ENCODE results near the gene PVRIG. TPM values are rescaled to one million over a fixed set of nuclear protein-coding genes. Genes with fewer than 3 reads are reported as not detected.
"Not testable (repeated sequence)": the region's sequence is repeated elsewhere in the genome, so short reads cannot be mapped to it uniquely, and the experiment has no call there.

Gene PVRIG
- total RNA-seq, 2 experiments from 2014 or later: 45.2 to 63.2 TPM

GRCh38 chr7:100221767-100222444, 2.2 kb downstream of the PVRIG start:
- Mint-ChIP-seq H3K36me3 (peaks cover 51% of the 10 kb centered on the region), H3K27ac (peak overlapping the region; percentile 100), H3K4me1 (peaks cover 55% of the 10 kb centered on the region), H3K4me3 (peak overlapping the region; percentile 98), H3K27me3 (no peaks in the 10 kb centered on the region), H3K9me3 (ENCODE audit: low read depth) (no peaks in the 10 kb centered on the region)
- DNase-seq (peak; percentile 51), ATAC-seq (no peak)
- CTCF ChIA-PET: interaction anchor here (0.6 to 1.8 kb wide), 5 partner anchors 32 to 184 kb away, joined by 3 to 10 read pairs (median 3); no protein-coding TSS in a partner anchor

DNA sequence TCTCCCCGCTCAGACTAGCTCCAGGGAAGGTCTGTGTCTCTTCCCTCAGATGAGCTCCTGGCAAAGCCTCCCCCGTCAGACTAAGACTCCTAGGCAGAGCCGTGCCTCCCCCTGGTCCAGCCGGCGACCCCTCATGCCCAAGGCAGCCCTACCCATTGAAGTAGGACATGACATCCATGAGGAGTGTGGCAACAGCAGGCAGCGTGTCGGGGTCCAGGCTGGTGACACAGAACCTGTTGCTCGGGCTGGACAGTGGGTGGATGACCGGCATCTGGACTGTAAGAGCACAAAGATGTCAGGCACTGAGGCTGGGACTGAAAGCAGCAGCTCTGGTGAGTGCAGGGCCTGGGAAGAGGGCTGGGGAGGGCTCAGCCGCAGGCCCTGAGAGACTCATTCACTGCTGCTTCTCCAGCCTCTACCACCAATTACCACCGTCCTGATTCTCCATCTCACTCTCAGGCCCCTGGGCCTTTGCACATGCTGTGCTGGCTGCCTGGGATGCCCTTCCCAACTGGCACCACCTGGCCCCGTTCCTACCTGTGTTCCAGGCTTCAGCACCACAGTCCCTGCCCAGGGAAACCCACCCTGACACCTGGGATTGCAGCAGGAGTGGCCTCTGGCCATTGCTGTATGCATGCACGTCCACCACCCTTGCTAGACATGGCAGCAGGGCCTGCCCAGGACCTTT, 2.8 kb downstream of the PVRIG start:
- CTCF ChIA-PET: interaction anchor here (0.6 to 1.8 kb wide), 4 partner anchors 70 to 185 kb away, joined by 3 to 10 read pairs (median 4); no protein-coding TSS in a partner anchor
- H3K4me1 Mint-ChIP-seq: peaks cover 51% of the 10 kb centered on the region
- DNase-seq: no peak
- H3K27me3 Mint-ChIP-seq: no peaks in the 10 kb centered on the region
- no peaks in the 10 kb centered on the region for H3K9me3 Mint-ChIP-seq (ENCODE audit: low read depth)
- H3K36me3 Mint-ChIP-seq: peaks cover 50% of the 10 kb centered on the region
- H3K27ac Mint-ChIP-seq: peak overlapping the region; percentile 100
- no peak for ATAC-seq
- peak overlapping the region; percentile 98 for H3K4me3 Mint-ChIP-seq

DNA sequence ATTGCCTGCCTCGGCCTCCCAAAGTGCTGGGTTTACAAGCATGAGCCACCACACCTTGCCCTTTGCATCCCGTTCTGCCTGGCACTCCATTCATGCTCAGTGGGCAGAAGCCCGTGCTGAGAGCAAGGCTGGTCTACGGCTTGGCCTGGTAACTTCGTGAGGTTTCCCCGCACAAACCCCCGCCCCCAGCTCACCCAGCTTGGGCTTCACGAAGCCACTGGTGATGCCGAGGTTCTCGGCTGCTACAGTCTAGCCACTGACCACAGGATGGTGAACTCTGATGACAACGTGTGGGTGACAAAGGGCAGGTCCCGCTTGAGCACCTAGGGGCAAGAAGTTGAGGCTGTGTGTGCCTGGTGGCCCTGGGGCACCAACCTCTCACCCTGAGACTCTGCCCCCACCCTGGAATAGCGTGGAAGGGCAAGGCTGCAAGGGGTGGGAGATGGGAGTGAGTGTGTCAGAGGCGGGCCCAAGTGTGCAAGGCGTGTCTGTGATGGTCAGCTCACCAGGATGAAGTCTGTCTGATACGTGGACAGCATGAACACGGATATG, 3.7 kb downstream of the PVRIG start:
- Mint-ChIP-seq H3K4me3 (peak overlapping the region; percentile 98), H3K4me1 (peaks cover 51% of the 10 kb centered on the region), H3K36me3 (peaks cover 50% of the 10 kb centered on the region), H3K27ac (peak overlapping the region; percentile 100)
- CTCF ChIA-PET: interaction anchor here (1.0 to 1.8 kb wide), 2 partner anchors 91 to 184 kb away, joined by 4 read pairs; no protein-coding TSS in a partner anchor
- not testable (repeated sequence) for DNase-seq; H3K9me3 Mint-ChIP-seq (ENCODE audit: low read depth); H3K27me3 Mint-ChIP-seq; ATAC-seq

DNA sequence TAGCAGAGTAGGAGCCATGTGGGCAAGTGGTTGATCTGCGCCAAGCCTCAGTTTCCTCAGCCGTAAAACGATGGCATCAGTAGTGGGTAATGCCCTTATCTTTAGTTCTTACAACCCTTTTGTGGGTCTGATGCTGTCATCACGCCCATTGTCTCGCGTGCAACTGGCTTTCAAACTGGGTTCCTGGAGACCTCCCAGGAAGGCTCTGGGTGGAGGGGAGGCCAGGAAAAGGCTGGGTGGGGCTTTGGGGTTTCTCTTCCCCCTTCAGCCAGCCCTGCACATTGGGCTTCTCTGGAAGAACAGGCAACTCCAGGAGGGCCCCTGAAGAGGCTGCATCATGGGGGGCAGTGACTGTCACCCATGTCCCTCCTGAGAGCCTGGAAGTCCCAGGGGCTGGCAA, 5.1 kb downstream of the PVRIG start:
- Mint-ChIP-seq H3K36me3 (peaks cover 46% of the 10 kb centered on the region), H3K4me1 (peaks cover 45% of the 10 kb centered on the region), H3K27ac (peak overlapping the region; percentile 100)
- H3K9me3 Mint-ChIP-seq (ENCODE audit: low read depth); CTCF ChIA-PET; ATAC-seq; H3K27me3 Mint-ChIP-seq; H3K4me3 Mint-ChIP-seq; DNase-seq: not testable (repeated sequence)

- ATAC-seq; H3K4me1 Mint-ChIP-seq; H3K27me3 Mint-ChIP-seq; CTCF ChIA-PET; DNase-seq; H3K4me3 Mint-ChIP-seq; H3K9me3 Mint-ChIP-seq (ENCODE audit: low read depth): not testable (repeated sequence)
- peak overlapping the region; percentile 46 for H3K27ac Mint-ChIP-seq
- peaks cover 38% of the 10 kb centered on the region for H3K36me3 Mint-ChIP-seq
Measured at GRCh38 chr7:100234660-100235317, 15.0 kb downstream of the PVRIG start.

- peaks cover 21% of the 10 kb centered on the region for H3K4me1 Mint-ChIP-seq
- H3K36me3 Mint-ChIP-seq; DNase-seq; H3K27ac Mint-ChIP-seq; H3K9me3 Mint-ChIP-seq (ENCODE audit: low read depth); H3K4me3 Mint-ChIP-seq; ATAC-seq; H3K27me3 Mint-ChIP-seq; CTCF ChIA-PET: not testable (repeated sequence)
Measured at GRCh38 chr7:100239975-100240374, 20.2 kb downstream of the PVRIG start.

DNA sequence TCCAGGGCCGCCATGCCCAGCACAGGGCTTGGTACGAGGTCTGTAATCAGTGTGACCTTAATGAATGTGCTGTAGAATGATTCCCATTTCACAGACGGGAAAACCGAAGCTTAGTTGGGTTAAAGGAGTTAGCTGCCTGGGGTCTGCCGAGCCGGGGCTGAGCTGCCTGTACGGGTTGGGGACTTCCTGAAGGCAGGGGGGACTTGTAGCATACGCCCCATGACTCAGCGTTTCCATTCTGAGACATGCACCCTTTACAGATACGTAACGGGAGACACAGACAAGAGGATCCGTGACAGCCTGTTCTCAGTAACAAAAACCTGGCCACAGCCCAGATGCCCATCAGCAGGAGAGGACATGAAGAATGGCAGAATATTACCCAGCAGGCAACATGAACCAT, 23.6 kb downstream of the PVRIG start:
- H3K9me3 Mint-ChIP-seq (ENCODE audit: low read depth); H3K36me3 Mint-ChIP-seq; CTCF ChIA-PET; H3K27me3 Mint-ChIP-seq; H3K4me3 Mint-ChIP-seq: not testable (repeated sequence)
- peak; percentile 95 for ATAC-seq
- H3K4me1 Mint-ChIP-seq: peaks cover 22% of the 10 kb centered on the region
- peak; percentile 83 for DNase-seq
- H3K27ac Mint-ChIP-seq: peak overlapping the region; percentile 82

DNA sequence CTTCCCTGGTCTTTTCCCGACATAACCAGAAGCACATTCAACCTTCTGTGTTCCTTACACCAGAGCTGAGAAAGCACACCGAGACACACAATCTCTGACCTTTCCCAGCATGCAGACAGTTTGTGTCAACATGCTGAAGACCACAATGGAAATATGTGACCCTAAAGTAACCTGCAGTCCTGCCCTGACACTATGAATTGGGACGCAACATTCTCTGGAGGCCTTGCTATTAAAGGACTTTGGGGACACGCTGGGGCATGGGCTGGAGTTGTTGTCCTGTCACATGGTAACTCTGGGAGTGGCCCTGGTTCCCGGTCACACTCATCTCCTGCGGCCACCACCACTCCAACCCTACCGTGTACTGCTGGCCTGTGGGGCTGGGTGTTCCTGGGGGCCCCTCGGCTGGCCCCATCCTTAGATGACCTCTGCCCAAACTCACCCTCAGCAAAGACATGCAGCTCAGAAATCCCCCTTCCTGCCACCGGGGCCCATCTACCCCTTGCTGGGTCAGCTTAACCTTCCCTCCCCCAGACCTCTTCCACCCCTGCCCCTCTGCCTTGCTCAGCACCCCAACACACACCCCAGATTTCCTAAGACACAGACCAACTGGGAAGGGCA, 25.3 kb downstream of the PVRIG start:
- CTCF ChIA-PET; DNase-seq; H3K36me3 Mint-ChIP-seq; H3K9me3 Mint-ChIP-seq (ENCODE audit: low read depth); ATAC-seq; H3K4me3 Mint-ChIP-seq; H3K27ac Mint-ChIP-seq; H3K27me3 Mint-ChIP-seq: not testable (repeated sequence)
- peaks cover 19% of the 10 kb centered on the region for H3K4me1 Mint-ChIP-seq

DNA sequence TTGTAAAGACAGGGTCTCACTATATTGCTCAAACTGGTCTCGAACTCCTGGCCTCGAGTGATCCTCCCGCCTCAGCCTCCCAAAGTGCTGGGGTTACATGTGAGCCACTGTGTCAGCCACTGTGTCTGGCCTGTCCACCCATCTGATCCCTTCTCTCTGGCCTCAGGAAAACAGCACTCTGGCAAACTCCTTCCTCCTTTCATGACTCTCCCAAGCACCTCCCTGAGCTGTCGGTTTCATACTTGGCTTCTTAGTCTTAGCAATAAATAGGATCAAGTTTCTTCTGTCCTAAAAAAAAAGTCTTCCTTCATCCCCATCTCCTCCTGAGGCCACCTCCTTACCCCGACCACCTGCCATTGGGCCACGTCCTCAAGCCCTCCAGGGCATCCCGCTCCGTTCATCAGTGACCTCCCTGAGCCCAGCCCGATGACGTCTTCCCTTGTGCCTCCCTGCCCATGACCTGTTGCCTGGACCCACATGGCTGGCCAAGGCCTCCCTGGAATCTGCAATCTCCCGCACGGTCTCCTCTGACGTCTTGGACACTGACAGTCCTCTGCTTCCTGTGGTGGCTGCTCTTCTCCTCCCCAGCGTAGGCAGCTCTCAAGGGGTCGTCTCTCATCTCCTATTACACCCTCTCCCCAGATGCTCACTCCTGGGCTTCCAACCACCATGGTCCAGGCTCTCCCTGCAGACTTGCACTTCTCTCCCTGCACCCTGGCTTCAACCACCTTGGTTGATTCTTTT, 26.5 kb downstream of the PVRIG start:
- H3K36me3 Mint-ChIP-seq; H3K27me3 Mint-ChIP-seq; DNase-seq; CTCF ChIA-PET; H3K9me3 Mint-ChIP-seq (ENCODE audit: low read depth); ATAC-seq; H3K27ac Mint-ChIP-seq; H3K4me3 Mint-ChIP-seq: not testable (repeated sequence)
- H3K4me1 Mint-ChIP-seq: peaks cover 19% of the 10 kb centered on the region

- H3K9me3 Mint-ChIP-seq (ENCODE audit: low read depth); H3K27ac Mint-ChIP-seq; CTCF ChIA-PET; H3K27me3 Mint-ChIP-seq; ATAC-seq; H3K36me3 Mint-ChIP-seq; H3K4me3 Mint-ChIP-seq; DNase-seq: not testable (repeated sequence)
- H3K4me1 Mint-ChIP-seq: peaks cover 19% of the 10 kb centered on the region
Measured at GRCh38 chr7:100246865-100247137, 27.1 kb downstream of the PVRIG start.

DNA sequence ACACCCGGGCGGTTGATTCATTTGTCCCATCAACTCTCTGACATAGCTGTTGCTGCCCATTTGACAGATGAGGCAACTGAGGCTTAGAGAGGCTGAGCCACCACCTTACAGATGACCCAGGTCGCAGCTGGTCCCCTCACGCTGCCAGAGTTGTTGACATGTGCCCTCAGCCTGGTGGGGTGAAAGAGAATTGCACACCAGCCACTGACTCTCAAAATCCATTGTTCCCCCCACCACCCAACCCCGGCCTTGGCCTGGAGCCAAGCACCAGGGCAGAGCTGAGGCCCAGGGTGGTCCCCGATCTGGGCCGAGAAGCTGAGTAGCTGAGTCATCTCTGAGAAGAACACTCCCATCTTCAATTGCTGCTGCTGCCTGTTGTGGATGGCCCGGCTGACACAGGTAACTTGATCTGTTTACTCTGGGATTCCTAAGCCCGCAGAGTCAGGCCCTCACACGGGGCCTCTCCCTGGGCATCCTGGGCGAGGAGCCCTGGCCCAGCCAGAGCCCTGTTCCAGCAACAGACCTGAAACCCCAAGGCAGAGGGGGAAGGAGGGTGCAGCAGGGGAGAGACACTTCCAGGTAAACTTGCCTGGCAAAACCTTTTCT, 27.5 kb downstream of the PVRIG start:
- H3K27me3 Mint-ChIP-seq: no peaks in the 10 kb centered on the region
- H3K27ac Mint-ChIP-seq: no peak overlapping the region
- H3K9me3 Mint-ChIP-seq (ENCODE audit: low read depth): no peaks in the 10 kb centered on the region
- peaks cover 1% of the 10 kb centered on the region for H3K36me3 Mint-ChIP-seq
- H3K4me1 Mint-ChIP-seq: peaks cover 19% of the 10 kb centered on the region
- no peak overlapping the region for H3K4me3 Mint-ChIP-seq
- CTCF ChIA-PET: no interaction called here
- ATAC-seq (no peak), DNase-seq (no peak)

DNA sequence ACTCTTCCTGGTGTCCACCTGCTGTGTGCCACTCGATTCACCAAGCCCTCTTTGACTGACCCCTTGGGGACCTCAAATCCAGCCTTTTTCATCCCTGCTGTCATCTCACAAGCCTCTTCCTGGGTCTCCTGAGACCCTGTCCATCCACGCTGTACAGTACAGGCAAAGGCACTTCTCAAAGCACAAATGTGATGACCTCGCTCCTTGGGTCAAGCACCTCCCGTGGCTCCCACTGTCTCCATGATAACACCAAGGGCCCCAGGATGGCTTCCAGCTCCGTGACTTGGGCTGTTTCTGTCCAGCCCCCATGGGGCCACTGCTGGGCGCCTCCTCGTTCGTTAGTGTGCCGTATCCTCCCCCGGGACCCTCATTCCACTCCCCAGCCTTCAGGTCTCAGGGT, 28.7 kb downstream of the PVRIG start:
- ATAC-seq (no peak), DNase-seq (no peak)
- Mint-ChIP-seq H3K9me3 (ENCODE audit: low read depth) (no peaks in the 10 kb centered on the region), H3K4me3 (no peak overlapping the region), H3K27ac (no peak overlapping the region), H3K36me3 (no peaks in the 10 kb centered on the region), H3K27me3 (no peaks in the 10 kb centered on the region), H3K4me1 (peaks cover 9% of the 10 kb centered on the region)
- CTCF ChIA-PET: no interaction called here
